HG02870 (cell line): ENCODE results near the gene CAMK1D.

Source experiments
- ATAC-seq: cut with Tn5 transposase; IDR thresholded peaks from one replicate; pipeline ENCODE4 v1.9.1; 2021; ENCODE audit warnings: mild to moderate bottlenecking, moderate library complexity; ENCODE audit not compliant: unreplicated experiment

Gene CAMK1D

GRCh38 chr10:12588091-12588860, 238.9 kb downstream of the CAMK1D start:
- no peak for ATAC-seq

- no peak for ATAC-seq
Observed at GRCh38 chr10:12589291-12589690, 239.9 kb downstream of the CAMK1D start.

- no peak for ATAC-seq
Observed at GRCh38 chr10:12589791-12590190, 240.4 kb downstream of the CAMK1D start.

- ATAC-seq: no peak
Observed at GRCh38 chr10:12590675-12591659, 241.6 kb downstream of the CAMK1D start.

- ATAC-seq: no peak
Observed at GRCh38 chr10:12592967-12593366, 243.6 kb downstream of the CAMK1D start.

- ATAC-seq: no peak
Observed at GRCh38 chr10:12594448-12594944, 245.1 kb downstream of the CAMK1D start.

- no peak for ATAC-seq
Observed at GRCh38 chr10:12595936-12596576, 246.7 kb downstream of the CAMK1D start.

- no peak for ATAC-seq
Observed at GRCh38 chr10:12597176-12597575, 247.8 kb downstream of the CAMK1D start.

- ATAC-seq: no peak
Observed at GRCh38 chr10:12597788-12598765, 248.7 kb downstream of the CAMK1D start.

- ATAC-seq: no peak
Observed at GRCh38 chr10:12600652-12601051, 251.3 kb downstream of the CAMK1D start.

GRCh38 chr10:12602521-12602920, 253.2 kb downstream of the CAMK1D start:
- no peak for ATAC-seq

- ATAC-seq: no peak
Observed at GRCh38 chr10:12603766-12604470, 254.6 kb downstream of the CAMK1D start.

GRCh38 chr10:12605580-12606405, 256.4 kb downstream of the CAMK1D start:
- no peak for ATAC-seq

GRCh38 chr10:12606461-12606860, 257.1 kb downstream of the CAMK1D start:
- no peak for ATAC-seq

GRCh38 chr10:12608761-12609160, 259.4 kb downstream of the CAMK1D start:
- ATAC-seq: no peak

- ATAC-seq: no peak
Observed at GRCh38 chr10:12609435-12609834, 260.1 kb downstream of the CAMK1D start.

- no peak for ATAC-seq
Observed at GRCh38 chr10:12613136-12613535, 263.8 kb downstream of the CAMK1D start.

GRCh38 chr10:12614177-12614995, 265.0 kb downstream of the CAMK1D start:
- ATAC-seq: no peak
